Lower leg skin (tissue), 4 donors: Measurements from ENCODE around the gene KRTAP3-3. TPM values are rescaled to one million over a fixed set of nuclear protein-coding genes. Genes with fewer than 3 reads are reported as not detected.

Experiments
- DNase-seq, 2 donors: peaks; one replicate each; pipeline ENCODE4 v3.0.0-alpha.2; 2019; ENCODE audit warnings: low spot score in 2 of 2
- H3K4me3 ChIP-seq: fragments of 200-600 bp; sonication (generic); 2 replicates; pipeline ENCODE4 v1.5.1; 2017; ENCODE audit warnings: mild to moderate bottlenecking, low read depth; ENCODE audit not compliant: poor library complexity, severe bottlenecking
- CTCF ChIP-seq, 3 donors: fragments of 450-650 bp; IDR thresholded peaks; one replicate each; pipeline ENCODE4 v1.5.1; 2016; ENCODE audit warnings: antibody characterized with exemption in 3 of 3, mild to moderate bottlenecking in 3 of 3, moderate library complexity in 2 of 3
- POLR2A ChIP-seq, 2 donors: fragments of 450-650 bp; IDR thresholded peaks; one replicate each; pipeline ENCODE4 v1.6.1; 2016 to 2017; ENCODE audit warnings: antibody characterized with exemption in 2 of 2, mild to moderate bottlenecking in 1 of 2, moderate library complexity in 1 of 2
- WGBS, 2 donors: methylation state at CpG; one replicate each; pipeline ENCODE4 v1.1.5; 2018; 5-methylcytosine and 5-hydroxymethylcytosine counted together
- intact Hi-C: fragments of 100-400 bp; cut with DNase I; formaldehyde crosslinking; loops from one replicate; pipeline ENCODE4 v1.15.0; 2023; ENCODE audit warnings: low total_unique reads
- total RNA-seq, 4 donors: library from RNA; depleted of rRNA; stranded (reverse); fragments of >200 nt; gene quantifications; one replicate each; pipeline ENCODE4 v1.1.0, GENCODE V29; 2016

Gene KRTAP3-3
- total RNA-seq, 4 donors from 2014 or later = 11.6 TPM; not detected in 3

- TF ChIP-seq POLR2A (IDR thresholded peaks at IDR 0.05) = no peak
- no peak for TF ChIP-seq CTCF (IDR thresholded peaks at IDR 0.05)
- WGBS, 2 donors = 17 to 19% methylated on average over 1 of the region's 1 CpG
- no peak for DNase-seq
- H3K4me3 ChIP-seq = no peak overlapping the region
- intact Hi-C loops = no loop called here
Observed at GRCh38 chr17:40963838-40964237, 30.1 kb downstream of the KRTAP3-3 start.

GRCh38 chr17:40962059-40962561 lies 31.9 kb downstream of the KRTAP3-3 start:
- no peak overlapping the region for H3K4me3 ChIP-seq
- intact Hi-C loops = no loop called here
- DNase-seq = no peak
- 86 to 91% methylated on average over 4 of the region's 4 CpGs for WGBS, 2 donors
- TF ChIP-seq CTCF (IDR thresholded peaks at IDR 0.05) (no peak), POLR2A (IDR thresholded peaks at IDR 0.05) (no peak)

GRCh38 chr17:40961591-40961990 lies 32.4 kb downstream of the KRTAP3-3 start:
- H3K4me3 ChIP-seq = no peak overlapping the region
- intact Hi-C loops = no loop called here
- no peak for DNase-seq
- TF ChIP-seq CTCF (IDR thresholded peaks at IDR 0.05) (no peak), POLR2A (IDR thresholded peaks at IDR 0.05) (no peak)
- 74 to 80% methylated on average over 1 of the region's 1 CpG for WGBS, 2 donors

- intact Hi-C loops = no loop called here
- 90 to 93% methylated on average over 10 of the region's 10 CpGs for WGBS, 2 donors
- TF ChIP-seq CTCF (IDR thresholded peaks at IDR 0.05) (no peak), POLR2A (IDR thresholded peaks at IDR 0.05) (no peak)
- no peak for DNase-seq
- H3K4me3 ChIP-seq = no peak overlapping the region
Observed at GRCh38 chr17:40960144-40960543, 33.8 kb downstream of the KRTAP3-3 start.

- intact Hi-C loops = no loop called here
- no peak overlapping the region for H3K4me3 ChIP-seq
- no peak for TF ChIP-seq CTCF (IDR thresholded peaks at IDR 0.05)
- no peak for TF ChIP-seq POLR2A (IDR thresholded peaks at IDR 0.05)
- no peak for DNase-seq
- 79 to 84% methylated on average over 12 of the region's 12 CpGs for WGBS, 2 donors
Observed at GRCh38 chr17:40958086-40958953, 35.6 kb downstream of the KRTAP3-3 start.
